IPS-20b (cell line): ENCODE data around the gene RNASEH2A.
A peak's percentile ranks its signal among the peaks of the same experiment; 100 is the strongest.

ENCODE experiments used
- H3K27ac ChIP-seq: one replicate; pipeline ENCODE4 v1.5.1; 2013; ENCODE audit warnings: low read length
- H3K27me3 ChIP-seq: 2 replicates; pipeline ENCODE4 v1.6.1; 2013; ENCODE audit warnings: mild to moderate bottlenecking, low read length, inconsistent platforms; ENCODE audit not compliant: insufficient read depth
- H3K36me3 ChIP-seq: 2 replicates; pipeline ENCODE4 v1.6.1; 2013; ENCODE audit warnings: low read depth, mild to moderate bottlenecking, inconsistent platforms, low read length, moderate library complexity; ENCODE audit not compliant: insufficient read depth
- H3K4me1 ChIP-seq: 2 replicates; pipeline ENCODE4 v1.6.1; 2013; ENCODE audit warnings: mild to moderate bottlenecking, control low read depth, inconsistent platforms, low read length, moderate library complexity; ENCODE audit not compliant: insufficient read depth
- H3K4me3 ChIP-seq: 2 replicates; pipeline ENCODE4 v1.5.1; 2013; ENCODE audit warnings: mild to moderate bottlenecking, low read length, inconsistent platforms
- H3K9ac ChIP-seq: 2 replicates; pipeline ENCODE4 v1.6.1; 2013; ENCODE audit warnings: low read depth, mild to moderate bottlenecking, inconsistent platforms, low read length, moderate library complexity
- H3K9me3 ChIP-seq: 2 replicates; pipeline ENCODE4 v1.6.1; 2013; ENCODE audit warnings: mild to moderate bottlenecking, low read depth, low read length, inconsistent platforms; ENCODE audit not compliant: insufficient read depth

The RNASEH2A gene

GRCh38 chr19:12789904-12790619, 16.3 kb upstream of the RNASEH2A start:
- Histone ChIP-seq H3K27me3 (peaks cover 40% of the 10 kb centered on the region), H3K36me3 (no peaks in the 10 kb centered on the region), H3K9me3 (no peaks in the 10 kb centered on the region), H3K9ac (peak overlapping the region; percentile 66; the same call in 1 of the 2 replicates), H3K27ac (no peak overlapping the region), H3K4me3 (peak overlapping the region; percentile 76), H3K4me1 (peaks cover 24% of the 10 kb centered on the region)

GRCh38 chr19:12790628-12791344, 15.6 kb upstream of the RNASEH2A start:
- Histone ChIP-seq H3K27ac (no peak overlapping the region), H3K9ac (peak overlapping the region; percentile 66; the same call in 1 of the 2 replicates), H3K9me3 (no peaks in the 10 kb centered on the region), H3K27me3 (peaks cover 40% of the 10 kb centered on the region), H3K4me1 (peaks cover 24% of the 10 kb centered on the region), H3K36me3 (no peaks in the 10 kb centered on the region), H3K4me3 (peak overlapping the region; percentile 76)

- Histone ChIP-seq H3K4me3 (peak within 1 kb of the TSS; percentile 76), H3K27me3 (peaks cover 40% of the 10 kb centered on the region), H3K9ac (peak within 1 kb of the TSS; percentile 75; the same call in 1 of the 2 replicates), H3K4me1 (peaks cover 31% of the 10 kb centered on the region), H3K9me3 (no peaks in the 10 kb centered on the region), H3K36me3 (no peaks in the 10 kb centered on the region), H3K27ac (no peak within 1 kb of the TSS)
Observed at GRCh38 chr19:12791345-12792050, 14.9 kb upstream of the RNASEH2A start, which contains the start of gene JUNB. JUNB (plus strand) TSS chr19:12791486; CDS start chr19:12791772, 286 bp downstream.

- Histone ChIP-seq H3K4me3 (peak overlapping the region; percentile 76), H3K4me1 (peaks cover 31% of the 10 kb centered on the region), H3K9ac (peak overlapping the region; percentile 75; the same call in 1 of the 2 replicates), H3K36me3 (peaks cover 6% of the 10 kb centered on the region; the same call in 1 of the 2 replicates), H3K27me3 (peaks cover 40% of the 10 kb centered on the region), H3K9me3 (no peaks in the 10 kb centered on the region), H3K27ac (no peak overlapping the region)
Observed at GRCh38 chr19:12792051-12792852, 14.1 kb upstream of the RNASEH2A start.

GRCh38 chr19:12792853-12793289, 13.5 kb upstream of the RNASEH2A start:
- Histone ChIP-seq H3K4me1 (peaks cover 31% of the 10 kb centered on the region), H3K27me3 (peaks cover 40% of the 10 kb centered on the region), H3K4me3 (peak overlapping the region; percentile 76), H3K36me3 (peaks cover 6% of the 10 kb centered on the region; the same call in 1 of the 2 replicates), H3K27ac (no peak overlapping the region), H3K9me3 (no peaks in the 10 kb centered on the region), H3K9ac (peak overlapping the region; percentile 75; the same call in 1 of the 2 replicates)

GRCh38 chr19:12793290-12794195, 12.8 kb upstream of the RNASEH2A start:
- Histone ChIP-seq H3K9ac (peak overlapping the region; percentile 75; the same call in 1 of the 2 replicates), H3K36me3 (peaks cover 11% of the 10 kb centered on the region; the same call in 1 of the 2 replicates), H3K9me3 (no peaks in the 10 kb centered on the region), H3K4me3 (peak overlapping the region; percentile 76), H3K4me1 (peaks cover 26% of the 10 kb centered on the region), H3K27me3 (peaks cover 40% of the 10 kb centered on the region), H3K27ac (no peak overlapping the region)

GRCh38 chr19:12794196-12794941, 12.0 kb upstream of the RNASEH2A start:
- Histone ChIP-seq H3K9me3 (no peaks in the 10 kb centered on the region), H3K27me3 (peaks cover 40% of the 10 kb centered on the region), H3K4me3 (peak overlapping the region; percentile 76; the same call in 1 of the 2 replicates), H3K36me3 (peaks cover 18% of the 10 kb centered on the region), H3K9ac (peak overlapping the region; percentile 72; the same call in 1 of the 2 replicates), H3K27ac (no peak overlapping the region), H3K4me1 (peaks cover 19% of the 10 kb centered on the region)

- H3K9ac ChIP-seq, result no peak overlapping the region
- no peaks in the 10 kb centered on the region for H3K9me3 ChIP-seq
- no peak overlapping the region for H3K27ac ChIP-seq
- no peak overlapping the region for H3K4me3 ChIP-seq
- peaks cover 24% of the 10 kb centered on the region for H3K36me3 ChIP-seq
- H3K4me1 ChIP-seq, result peaks cover 19% of the 10 kb centered on the region
- peaks cover 40% of the 10 kb centered on the region for H3K27me3 ChIP-seq
Observed at GRCh38 chr19:12794971-12795381, 11.4 kb upstream of the RNASEH2A start.

- no peak overlapping the region for H3K27ac ChIP-seq
- H3K36me3 ChIP-seq, result peaks cover 31% of the 10 kb centered on the region
- H3K9ac ChIP-seq, result peak overlapping the region; percentile 16; the same call in 1 of the 2 replicates
- H3K4me3 ChIP-seq, result no peak overlapping the region
- no peaks in the 10 kb centered on the region for H3K9me3 ChIP-seq
- H3K27me3 ChIP-seq, result peaks cover 27% of the 10 kb centered on the region
- H3K4me1 ChIP-seq, result peaks cover 14% of the 10 kb centered on the region
Observed at GRCh38 chr19:12796146-12797071, 10.0 kb upstream of the RNASEH2A start.
